Loucy (cell line): Measurements from ENCODE around the gene HHATL.

Experiments
- H2AFZ ChIP-seq: fragments of 200-600 bp; sonication (generic); 2 replicates; pipeline ENCODE4 v1.6.0; 2016; ENCODE audit warnings: antibody characterized with exemption, mild to moderate bottlenecking, low read length, moderate library complexity
- H3F3A ChIP-seq: fragments of 200-600 bp; 2 replicates; pipeline ENCODE4 v1.6.0; 2016; ENCODE audit warnings: antibody characterized with exemption, low read depth, mild to moderate bottlenecking
- H3K27me3 ChIP-seq: fragments of 200-600 bp; sonication (generic); 2 replicates; pipeline ENCODE4 v1.6.1; 2014; ENCODE audit warnings: low read length, mild to moderate bottlenecking; ENCODE audit not compliant: insufficient read depth, poor library complexity, severe bottlenecking
- H3K36me3 ChIP-seq: fragments of 200-600 bp; sonication (generic); 2 replicates; pipeline ENCODE4 v1.6.1; 2016; ENCODE audit warnings: low read length; ENCODE audit not compliant: insufficient read depth
- H3K4me1 ChIP-seq: fragments of 200-600 bp; sonication (generic); 2 replicates; pipeline ENCODE4 v1.5.1; 2014; ENCODE audit warnings: low read length, mild to moderate bottlenecking; ENCODE audit not compliant: insufficient read depth, poor library complexity, severe bottlenecking
- H3K4me2 ChIP-seq: fragments of 200-600 bp; sonication (generic); 2 replicates; pipeline ENCODE4 v1.6.0; 2014; ENCODE audit warnings: antibody characterized with exemption, low read length, low read depth, mild to moderate bottlenecking; ENCODE audit not compliant: poor library complexity, severe bottlenecking
- H3K4me3 ChIP-seq: fragments of 200-600 bp; sonication (generic); 2 replicates; pipeline ENCODE4 v1.5.1; 2014; ENCODE audit warnings: low read length, mild to moderate bottlenecking, mixed read lengths; ENCODE audit not compliant: poor library complexity, severe bottlenecking
- H3K79me2 ChIP-seq: fragments of 200-600 bp; sonication (generic); 2 replicates; pipeline ENCODE4 v1.6.1; 2014; ENCODE audit warnings: low read length; ENCODE audit not compliant: insufficient read depth
- H3K9ac ChIP-seq: fragments of 200-600 bp; sonication (generic); 2 replicates; pipeline ENCODE4 v1.6.0; 2014; ENCODE audit warnings: mild to moderate bottlenecking, low read depth, low read length, moderate library complexity; ENCODE audit not compliant: poor library complexity, severe bottlenecking
- H3K9me2 ChIP-seq: fragments of 200-600 bp; sonication (generic); replicated peaks from 2 replicates; pipeline ENCODE4 v1.6.1; 2016; ENCODE audit warnings: low read depth, low read length, mixed read lengths
- H3K9me3 ChIP-seq: fragments of 200-600 bp; sonication (generic); 2 replicates; pipeline ENCODE4 v1.6.1; 2014; ENCODE audit warnings: mild to moderate bottlenecking, antibody characterized with exemption, low read length, low read depth; ENCODE audit not compliant: insufficient read depth
- H4K20me1 ChIP-seq: fragments of 200-600 bp; sonication (generic); 2 replicates; pipeline ENCODE4 v1.6.0; 2014; ENCODE audit warnings: antibody characterized with exemption, low read length, mild to moderate bottlenecking; ENCODE audit not compliant: insufficient read depth, poor library complexity, severe bottlenecking
- CTCF ChIP-seq: fragments of 200-600 bp; sonication (generic); conservative IDR thresholded peaks from 2 replicates; pipeline ENCODE4 v1.5.1; 2014; ENCODE audit warnings: mild to moderate bottlenecking, antibody characterized with exemption, low read length
- EZH2phosphoT487 ChIP-seq: fragments of 200-600 bp; IDR thresholded peaks from 2 replicates; pipeline ENCODE4 v1.6.1; 2018; ENCODE audit warnings: antibody characterized with exemption, mild to moderate bottlenecking, moderate library complexity, borderline replicate concordance

HHATL gene

GRCh38 chr3:42743204-42743995 is 40.8 kb upstream of the HHATL start:
- H3K4me3 ChIP-seq: no peak overlapping the region
- no peaks in the 10 kb centered on the region for H3K9me2 ChIP-seq
- no peak overlapping the region for H3K9ac ChIP-seq
- no peaks in the 10 kb centered on the region for H3K79me2 ChIP-seq
- H3F3A ChIP-seq: no peaks in the 10 kb centered on the region
- no peak overlapping the region for H2AFZ ChIP-seq
- H3K4me2 ChIP-seq: no peak overlapping the region
- TF ChIP-seq EZH2phosphoT487 (no peak), CTCF (no peak)
- H4K20me1 ChIP-seq: no peaks in the 10 kb centered on the region
- no peaks in the 10 kb centered on the region for H3K9me3 ChIP-seq
- H3K36me3 ChIP-seq: no peaks in the 10 kb centered on the region
- H3K4me1 ChIP-seq: no peaks in the 10 kb centered on the region
- no peaks in the 10 kb centered on the region for H3K27me3 ChIP-seq

DNA sequence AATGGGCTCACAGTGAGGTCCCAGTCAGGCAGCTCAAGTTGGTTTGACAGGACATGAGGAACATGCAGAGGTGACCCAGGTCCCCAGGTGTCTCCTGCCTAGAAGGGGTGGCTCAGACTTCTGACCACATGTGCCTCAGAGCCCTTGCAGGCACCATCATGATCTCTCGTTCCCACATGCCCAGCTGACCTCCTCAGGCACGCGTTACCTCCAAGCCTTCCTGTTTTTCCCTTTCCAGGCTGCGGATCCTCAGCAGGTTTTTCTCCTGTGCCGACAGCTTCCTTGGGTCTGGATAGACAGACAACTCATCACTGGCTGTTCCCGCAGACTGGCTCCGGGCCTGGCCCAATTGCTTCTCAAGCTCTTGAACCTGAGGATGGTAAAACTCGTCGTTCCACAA is 40.1 kb upstream of the HHATL start:
- Histone ChIP-seq H3K79me2 (no peaks in the 10 kb centered on the region), H3K4me1 (no peaks in the 10 kb centered on the region), H3K4me2 (no peak overlapping the region), H3K9me3 (no peaks in the 10 kb centered on the region), H3K36me3 (no peaks in the 10 kb centered on the region), H3K27me3 (no peaks in the 10 kb centered on the region), H3K4me3 (no peak overlapping the region), H2AFZ (no peak overlapping the region), H3K9me2 (no peaks in the 10 kb centered on the region), H4K20me1 (no peaks in the 10 kb centered on the region), H3K9ac (no peak overlapping the region), H3F3A (no peaks in the 10 kb centered on the region)
- TF ChIP-seq EZH2phosphoT487 (no peak), CTCF (no peak)

DNA sequence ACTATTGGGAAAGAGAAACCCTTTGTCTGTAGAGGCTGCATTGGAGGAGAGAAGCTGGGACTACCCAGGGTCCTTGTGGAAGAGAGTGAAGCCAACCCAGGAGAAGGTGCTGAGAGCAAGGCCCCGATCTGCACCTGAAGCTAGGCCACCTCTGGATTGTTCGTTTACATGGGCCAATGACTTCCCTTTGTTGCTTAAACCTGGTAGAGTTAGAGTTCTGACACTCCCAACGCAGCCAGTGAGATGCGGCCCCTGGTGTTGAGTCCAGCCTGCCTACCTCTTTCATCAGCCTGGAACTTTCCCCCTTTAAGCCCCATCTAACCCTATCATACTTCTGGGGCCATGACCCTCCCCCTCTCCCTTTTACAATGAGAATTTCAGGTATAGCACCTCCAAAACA is 39.7 kb upstream of the HHATL start:
- no peaks in the 10 kb centered on the region for H3K27me3 ChIP-seq
- TF ChIP-seq CTCF: no peak
- no peak for TF ChIP-seq EZH2phosphoT487
- H3K79me2 ChIP-seq: no peaks in the 10 kb centered on the region

More for the DNA sequence above, 39.7 kb upstream of the HHATL start:
- no peaks in the 10 kb centered on the region for H3K36me3 ChIP-seq
- no peak overlapping the region for H3K4me3 ChIP-seq
- H3K9me2 ChIP-seq: no peaks in the 10 kb centered on the region
- H3K9ac ChIP-seq: no peak overlapping the region
- H3F3A ChIP-seq: no peaks in the 10 kb centered on the region
- no peak overlapping the region for H2AFZ ChIP-seq
- H3K4me1 ChIP-seq: no peaks in the 10 kb centered on the region
- H3K4me2 ChIP-seq: no peak overlapping the region
- H3K9me3 ChIP-seq: no peaks in the 10 kb centered on the region
- no peaks in the 10 kb centered on the region for H4K20me1 ChIP-seq
